B cell (primary cell): ENCODE measurements around the gene BCO1. TPM values are rescaled to one million over a fixed set of nuclear protein-coding genes. Genes with fewer than 3 reads are reported as not detected.

Source experiments
- ATAC-seq: fragments of 200-7000 bp; cut with Tn5 transposase; one replicate; pipeline ENCODE4 v1.10.0; 2021; ENCODE audit warnings: low read depth, mild to moderate bottlenecking, moderate number of reproducible peaks, moderate library complexity
- CTCF ChIA-PET: fragments of 350-600 bp; sonication (Branson Sonifier 250); formaldehyde crosslinking; loops from one replicate; lab custom pipeline; 2021; ENCODE audit warnings: antibody characterized with exemption, inconsistent platforms; lab: Charles Lee
- POLR2A ChIA-PET: fragments of 350-600 bp; sonication (Branson Sonifier 250); formaldehyde crosslinking; loops from one replicate; lab custom pipeline; 2021; ENCODE audit warnings: antibody characterized with exemption; lab: Charles Lee
- DNase-seq: peaks from one replicate; pipeline ENCODE4 v3.0.0; 2013
- H2AFZ ChIP-seq: 2 replicates; pipeline ENCODE4 v1.6.1; 2012; ENCODE audit warnings: mild to moderate bottlenecking, low read depth, low read length; ENCODE audit not compliant: insufficient read depth, poor library complexity, severe bottlenecking
- H3K27ac ChIP-seq, 2 donors: 1 replicate in 1 of 2; 2 replicates in 1 of 2; pipeline ENCODE4 v1.5.1; 2012 to 2013; ENCODE audit warnings: low read length in 2 of 2, mild to moderate bottlenecking in 2 of 2, moderate library complexity in 1 of 2
- H3K27me3 ChIP-seq, 4 experiments: fragments of 200-600 bp in 1 of 4; sonication (generic) in 1 of 4; replicated peaks in 1 of 4; 1 replicate in 2 of 4; 2 replicates in 2 of 4; pipeline versions ENCODE4 v1.6.1 to v1.7.0; 2013 to 2016; ENCODE audit warnings: low read length in 3 of 4, mild to moderate bottlenecking in 2 of 4, mixed read lengths in 1 of 4, moderate library complexity in 1 of 4; ENCODE audit not compliant: insufficient read depth in 4 of 4, control insufficient read depth in 3 of 4; ENCODE audit errors: control extremely low read depth in 1 of 4
- H3K36me3 ChIP-seq, 2 experiments: replicated peaks in 1 of 2; 1 replicate in 1 of 2; 2 replicates in 1 of 2; pipeline versions ENCODE4 v1.6.1 to v1.7.1; 2013; ENCODE audit warnings: low read length in 1 of 2; ENCODE audit not compliant: insufficient read depth in 2 of 2, control insufficient read depth in 1 of 2; ENCODE audit errors: control extremely low read depth in 1 of 2, extremely low read depth in 1 of 2
- H3K4me1 ChIP-seq, 2 donors: fragments of 200-600 bp in 1 of 2; sonication (generic) in 1 of 2; 1 replicate in 1 of 2; 2 replicates in 1 of 2; pipeline versions ENCODE4 v1.5.1 to v1.6.1; 2013 to 2017; ENCODE audit warnings: low read length in 2 of 2; ENCODE audit not compliant: control insufficient read depth in 2 of 2, insufficient read depth in 2 of 2
- H3K4me2 ChIP-seq: replicated peaks from 2 replicates; pipeline ENCODE3; 2012; ENCODE audit warnings: mild to moderate bottlenecking, low read depth, low read length; ENCODE audit not compliant: poor library complexity, severe bottlenecking
- H3K4me3 ChIP-seq, 5 experiments: fragments of 200-600 bp in 1 of 5; sonication (generic) in 1 of 5; 1 replicate in 3 of 5; 2 replicates in 2 of 5; pipeline versions ENCODE4 v1.5.1 to v1.7.0; 2011 to 2016; ENCODE audit warnings: low read length in 4 of 5, mild to moderate bottlenecking in 4 of 5, low read depth in 2 of 5, control low read depth in 1 of 5, moderate library complexity in 1 of 5; ENCODE audit not compliant: insufficient read depth in 1 of 5; ENCODE audit errors: control extremely low read depth in 1 of 5, extremely low read depth in 1 of 5
- H3K79me2 ChIP-seq: fragments of 200-600 bp; sonication (generic); one replicate; pipeline ENCODE4 v1.6.0; 2016; ENCODE audit warnings: low read length; ENCODE audit not compliant: control insufficient read depth, insufficient read depth
- H3K9ac ChIP-seq: fragments of 200-600 bp; sonication (generic); 2 replicates; pipeline ENCODE4 v1.6.1; 2017; ENCODE audit warnings: mild to moderate bottlenecking, low read length, moderate library complexity
- H3K9me3 ChIP-seq, 3 donors: one replicate each; pipeline versions ENCODE4 v1.6.1 to v1.7.1; 2013; ENCODE audit warnings: low read length in 2 of 3; ENCODE audit not compliant: control insufficient read depth in 2 of 3, insufficient read depth in 1 of 3; ENCODE audit errors: control extremely low read depth in 1 of 3
- H4K20me1 ChIP-seq: 2 replicates; pipeline ENCODE4 v1.6.0; 2012; ENCODE audit warnings: mild to moderate bottlenecking, low read length; ENCODE audit not compliant: insufficient read depth, control insufficient read depth, poor library complexity, severe bottlenecking
- H3K27ac Mint-ChIP-seq: one replicate; pipeline ENCODE4 v1.8.0; 2021; ENCODE audit warnings: mixed read lengths
- H3K27me3 Mint-ChIP-seq: one replicate; pipeline ENCODE4 v1.8.0; 2021; ENCODE audit warnings: mixed read lengths
- H3K4me1 Mint-ChIP-seq: one replicate; pipeline ENCODE4 v1.8.0; 2021; ENCODE audit warnings: mixed read lengths
- H3K4me3 Mint-ChIP-seq: one replicate; pipeline ENCODE4 v1.8.0; 2021; ENCODE audit warnings: mixed read lengths
- H3K9me3 Mint-ChIP-seq: one replicate; pipeline ENCODE4 v1.8.0; 2022; ENCODE audit warnings: mixed read lengths; ENCODE audit not compliant: insufficient read depth
- EZH2 ChIP-seq: IDR thresholded peaks from 2 replicates; pipeline ENCODE4 v1.6.1; 2012; ENCODE audit warnings: borderline replicate concordance, low read depth, mild to moderate bottlenecking, moderate library complexity, low read length; ENCODE audit not compliant: insufficient read depth, poor library complexity, severe bottlenecking
- WGBS: methylation state at CpG from one replicate; pipeline ENCODE4 v1.1.5; 2013; ENCODE audit warnings: missing lambda C conversion rate; ENCODE audit not compliant: insufficient coverage; 5-methylcytosine and 5-hydroxymethylcytosine counted together
- intact Hi-C: fragments of 100-400 bp; cut with micrococcal nuclease; formaldehyde crosslinking; loops from one replicate; pipeline ENCODE4 v1.10.0; 2022
- polyA plus RNA-seq: library from polyadenylated mRNA; depleted of rRNA; stranded (reverse); fragments of >200 nt; gene quantifications from 2 replicates; pipeline ENCODE4 v1.2.3, GENCODE V29; 2012
- total RNA-seq, 2 donors: library from RNA; stranded (reverse); fragments of 120-200 nt in 1 of 2; gene quantifications; 1 replicate in 1 of 2; 2 replicates in 1 of 2; pipeline versions ENCODE4 v1.2.3 to v1.2.4, GENCODE V29; 2013 to 2022
- TF ChIP-seq, protein P1 (sequence below): fragments of 200-600 bp; IDR thresholded peaks from one replicate; pipeline ENCODE4 v1.8.0; 2022; ENCODE audit warnings: antibody characterized with exemption, mild to moderate bottlenecking

BCO1 gene
- total and polyA plus RNA-seq, 2 donors (not counting 1 experiment from before 2014, with no cell fraction given) = not detected

DNA sequence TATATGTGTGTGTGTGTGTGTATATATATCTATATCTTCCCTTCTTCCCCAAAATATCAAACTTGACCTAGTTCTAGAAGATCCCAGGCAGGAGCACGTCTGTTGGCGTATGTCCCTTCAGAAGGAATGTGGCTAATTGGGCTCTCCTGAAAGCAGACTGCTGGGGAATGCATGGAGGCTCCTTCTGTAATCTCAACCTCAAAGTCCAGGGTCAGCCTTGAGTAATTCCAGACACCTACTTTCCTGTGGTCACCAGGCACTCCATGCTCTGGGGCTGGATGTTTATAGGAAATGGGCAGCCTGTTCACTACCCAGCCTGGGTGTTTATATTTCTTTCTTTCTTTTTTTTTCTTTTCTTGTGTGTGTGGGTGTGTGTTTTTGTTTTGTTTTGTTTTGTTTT is 13.4 kb downstream of the BCO1 start:
- Mint-ChIP-seq H3K4me3 (no peak overlapping the region), H3K27me3 (peaks cover 3% of the 10 kb centered on the region), H3K4me1 (no peaks in the 10 kb centered on the region), H3K27ac (no peak overlapping the region), H3K9me3 (no peaks in the 10 kb centered on the region)
- ChIA-PET POLR2A (no interaction called here), CTCF (no interaction called here)
- H3K4me3 ChIP-seq = no peak overlapping the region
- H3K9me3 ChIP-seq = no peaks in the 10 kb centered on the region
- no peaks in the 10 kb centered on the region for H4K20me1 ChIP-seq
- DNase-seq = no peak
- H3K4me2 ChIP-seq = no peak overlapping the region
- H3K27me3 ChIP-seq = no peaks in the 10 kb centered on the region
- ATAC-seq = no peak
- no peak overlapping the region for H3K27ac ChIP-seq
- intact Hi-C loops = no loop called here
- TF ChIP-seq EZH2 = no peak
- TF ChIP-seq, protein P1, sequence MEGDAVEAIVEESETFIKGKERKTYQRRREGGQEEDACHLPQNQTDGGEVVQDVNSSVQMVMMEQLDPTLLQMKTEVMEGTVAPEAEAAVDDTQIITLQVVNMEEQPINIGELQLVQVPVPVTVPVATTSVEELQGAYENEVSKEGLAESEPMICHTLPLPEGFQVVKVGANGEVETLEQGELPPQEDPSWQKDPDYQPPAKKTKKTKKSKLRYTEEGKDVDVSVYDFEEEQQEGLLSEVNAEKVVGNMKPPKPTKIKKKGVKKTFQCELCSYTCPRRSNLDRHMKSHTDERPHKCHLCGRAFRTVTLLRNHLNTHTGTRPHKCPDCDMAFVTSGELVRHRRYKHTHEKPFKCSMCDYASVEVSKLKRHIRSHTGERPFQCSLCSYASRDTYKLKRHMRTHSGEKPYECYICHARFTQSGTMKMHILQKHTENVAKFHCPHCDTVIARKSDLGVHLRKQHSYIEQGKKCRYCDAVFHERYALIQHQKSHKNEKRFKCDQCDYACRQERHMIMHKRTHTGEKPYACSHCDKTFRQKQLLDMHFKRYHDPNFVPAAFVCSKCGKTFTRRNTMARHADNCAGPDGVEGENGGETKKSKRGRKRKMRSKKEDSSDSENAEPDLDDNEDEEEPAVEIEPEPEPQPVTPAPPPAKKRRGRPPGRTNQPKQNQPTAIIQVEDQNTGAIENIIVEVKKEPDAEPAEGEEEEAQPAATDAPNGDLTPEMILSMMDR = no peak
- H3K9ac ChIP-seq = no peak overlapping the region
- no peaks in the 10 kb centered on the region for H3K36me3 ChIP-seq
- WGBS = 96% methylated on average over 2 of the region's 2 CpGs
- no peak overlapping the region for H2AFZ ChIP-seq
- no peaks in the 10 kb centered on the region for H3K79me2 ChIP-seq
- H3K4me1 ChIP-seq = no peaks in the 10 kb centered on the region

DNA sequence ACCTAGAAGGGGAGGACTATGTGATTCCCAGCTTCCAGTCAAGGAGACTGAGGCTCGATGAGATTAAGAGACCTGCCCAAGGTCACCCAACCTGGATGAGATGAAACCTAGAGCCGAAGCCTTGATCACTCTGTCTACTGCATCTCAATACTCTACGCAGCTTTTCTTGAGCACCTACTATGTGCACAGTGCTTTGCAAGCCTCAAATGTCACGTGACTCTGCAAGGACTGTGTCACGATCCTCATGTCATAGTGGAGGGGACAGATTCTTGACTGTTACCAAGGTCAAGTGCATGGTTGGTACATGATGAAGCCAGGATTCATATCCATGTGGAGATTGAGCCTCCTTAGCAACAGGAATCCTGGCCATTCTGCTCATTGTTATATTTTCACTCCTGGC is 14.7 kb downstream of the BCO1 start:
- H3K9me3 ChIP-seq = no peaks in the 10 kb centered on the region
- H3K9ac ChIP-seq = no peak overlapping the region
- WGBS = 100% methylated on average over 2 of the region's 5 CpGs
- no peak overlapping the region for H3K4me2 ChIP-seq
- no peak overlapping the region for H2AFZ ChIP-seq
- H3K79me2 ChIP-seq = no peaks in the 10 kb centered on the region
- H4K20me1 ChIP-seq = no peaks in the 10 kb centered on the region
- no peaks in the 10 kb centered on the region for H3K4me1 Mint-ChIP-seq
- peaks cover 3% of the 10 kb centered on the region for H3K27me3 Mint-ChIP-seq
- no peak for ATAC-seq
- no peak overlapping the region for H3K4me3 Mint-ChIP-seq
- no peaks in the 10 kb centered on the region for H3K9me3 Mint-ChIP-seq
- H3K27me3 ChIP-seq = no peaks in the 10 kb centered on the region
- CTCF ChIA-PET = no interaction called here
- H3K4me3 ChIP-seq = no peak overlapping the region
- intact Hi-C loops = no loop called here
- H3K27ac ChIP-seq = no peak overlapping the region
- no peak overlapping the region for H3K27ac Mint-ChIP-seq
- TF ChIP-seq EZH2 = no peak
- TF ChIP-seq, protein P1 = no peak
- POLR2A ChIA-PET = no interaction called here
- no peaks in the 10 kb centered on the region for H3K36me3 ChIP-seq
- no peak for DNase-seq
- H3K4me1 ChIP-seq = no peaks in the 10 kb centered on the region
